KG1 (cell line): ENCODE data around the gene CADM2.
"Not testable (repeated sequence)": the region's sequence is repeated elsewhere in the genome, so short reads cannot be mapped to it uniquely, and the experiment has no call there.

ENCODE experiments used
- DNase-seq: peaks from one replicate; lab custom pipeline; 2025; lab: John Stamatoyannopoulos, UW

The CADM2 gene

DNA sequence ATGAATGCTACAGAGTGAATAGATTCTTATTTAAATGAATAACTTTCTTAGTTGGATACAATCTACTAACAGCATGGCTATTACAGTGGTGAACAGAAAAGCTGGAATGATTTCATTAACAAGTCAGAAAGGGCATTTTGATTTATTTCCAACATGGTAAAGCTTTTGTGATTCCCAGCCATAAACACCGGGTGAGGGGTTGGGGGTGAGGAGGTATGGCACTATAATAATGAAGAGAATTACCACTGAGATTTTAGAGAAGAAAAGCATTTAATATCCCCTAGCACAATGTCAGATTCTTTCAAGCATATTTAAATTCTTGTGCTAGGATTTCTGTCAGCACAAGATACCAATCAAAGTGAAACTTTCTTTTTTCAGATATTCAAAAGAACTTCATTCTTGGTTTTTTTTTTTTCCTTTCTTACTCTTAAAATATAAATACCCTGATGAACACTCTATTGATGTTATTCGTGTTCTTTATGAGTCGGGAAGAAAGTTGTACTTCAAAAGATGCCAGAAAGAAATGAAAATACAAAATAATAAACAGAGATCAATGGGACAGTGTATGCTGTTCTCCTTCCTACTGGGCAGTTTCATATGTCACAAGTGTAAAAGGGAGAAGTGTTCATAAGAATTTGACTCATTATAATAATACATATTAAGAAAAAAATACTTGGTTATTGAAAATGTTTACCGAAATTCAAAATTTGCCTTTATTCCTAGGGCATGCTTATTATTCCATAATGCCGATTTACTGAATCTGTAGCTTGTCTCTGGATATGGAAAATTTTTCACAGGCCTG lies 522.8 kb downstream of the CADM2 start:
- no peak for DNase-seq

DNA sequence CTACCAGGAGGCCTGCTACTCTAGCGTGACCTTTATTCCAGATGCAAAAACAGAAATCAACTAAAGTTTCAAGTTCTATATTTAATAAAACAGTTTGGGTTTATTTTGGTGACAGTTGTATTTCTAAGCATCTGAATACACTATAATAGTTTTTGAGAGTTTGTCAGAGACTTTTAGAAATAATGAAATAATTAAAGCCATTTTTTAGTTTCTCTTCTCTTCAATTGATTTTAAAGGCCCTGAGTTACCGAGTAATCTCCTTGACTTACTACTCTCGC lies 523.4 kb downstream of the CADM2 start:
- DNase-seq: no peak

DNA sequence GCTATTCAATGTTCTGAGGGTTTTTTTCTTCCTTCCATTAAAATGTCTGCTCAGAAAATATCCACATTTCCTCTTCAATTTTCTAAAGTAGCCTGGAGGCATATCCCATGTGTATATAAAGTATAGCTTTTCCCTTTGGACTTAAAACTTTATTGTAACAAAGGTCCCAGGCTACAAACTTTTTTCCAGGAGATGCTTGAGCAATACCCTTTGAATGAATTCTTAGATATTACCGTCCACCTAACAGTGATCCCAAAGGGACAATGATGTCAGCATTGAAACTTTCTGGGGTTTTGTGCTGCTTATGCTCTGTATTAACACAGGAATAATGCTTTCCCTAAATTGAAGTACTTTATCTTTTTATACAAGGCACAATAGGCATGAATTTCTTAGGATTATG lies 525.2 kb downstream of the CADM2 start:
- DNase-seq: no peak

DNA sequence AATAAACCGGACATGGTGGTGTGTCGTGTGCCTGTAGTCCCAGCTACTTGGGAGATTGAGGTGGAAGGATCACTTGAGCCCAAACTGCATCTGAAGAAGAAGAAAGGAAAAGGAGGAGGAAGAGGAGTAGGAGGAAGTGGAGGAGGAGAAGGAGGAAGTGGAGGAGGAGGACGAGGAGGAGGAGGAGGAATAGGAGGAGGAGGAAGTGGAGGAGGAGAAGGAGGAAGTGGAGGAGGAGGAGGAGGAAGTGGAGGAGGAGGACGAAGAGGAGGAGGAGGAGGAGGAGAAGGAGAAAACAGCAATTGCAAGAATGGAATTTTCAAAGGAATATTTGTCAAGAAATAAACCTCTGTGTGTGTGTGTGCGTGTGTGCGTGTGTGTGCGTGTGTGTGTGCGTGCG lies 528.6 kb downstream of the CADM2 start:
- no peak for DNase-seq

DNA sequence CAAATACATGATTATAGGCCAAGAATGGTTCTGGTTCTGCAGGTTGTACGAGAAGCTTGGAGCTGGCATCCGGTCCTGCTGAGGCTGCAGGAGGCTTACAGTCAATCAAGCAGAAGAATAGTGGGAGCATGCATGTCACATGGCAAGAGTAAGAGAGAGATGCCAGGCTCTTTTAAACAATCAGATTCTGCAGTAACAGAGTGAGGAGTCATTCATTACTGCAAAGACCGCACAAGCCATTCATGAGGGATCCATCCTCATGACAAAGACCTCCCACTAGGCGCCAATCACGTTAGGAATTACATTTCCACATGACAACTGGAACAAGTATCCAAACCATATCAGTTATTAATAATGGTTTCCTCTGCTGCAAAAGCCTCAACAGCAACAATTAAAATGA lies 536.8 kb downstream of the CADM2 start:
- DNase-seq: no peak

DNA sequence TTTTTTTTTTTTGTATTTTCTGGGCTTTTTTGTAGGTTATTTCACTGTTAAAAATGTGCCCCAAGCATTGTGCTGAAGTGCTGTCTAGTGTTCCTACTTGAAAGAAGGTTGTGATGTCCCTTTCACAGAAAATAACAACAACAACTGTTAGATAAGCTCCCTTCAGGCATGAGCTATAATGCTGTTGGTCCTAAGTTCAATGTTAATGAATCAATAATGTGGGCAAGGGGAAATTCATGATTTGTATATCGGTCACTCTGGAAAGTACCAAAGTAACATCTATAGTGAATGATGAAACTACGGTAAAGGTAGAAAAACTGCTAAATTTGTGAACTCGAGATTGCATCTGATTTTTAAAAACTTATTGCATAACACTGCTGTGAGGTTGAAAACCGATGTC lies 539.4 kb downstream of the CADM2 start:
- no peak for DNase-seq

DNA sequence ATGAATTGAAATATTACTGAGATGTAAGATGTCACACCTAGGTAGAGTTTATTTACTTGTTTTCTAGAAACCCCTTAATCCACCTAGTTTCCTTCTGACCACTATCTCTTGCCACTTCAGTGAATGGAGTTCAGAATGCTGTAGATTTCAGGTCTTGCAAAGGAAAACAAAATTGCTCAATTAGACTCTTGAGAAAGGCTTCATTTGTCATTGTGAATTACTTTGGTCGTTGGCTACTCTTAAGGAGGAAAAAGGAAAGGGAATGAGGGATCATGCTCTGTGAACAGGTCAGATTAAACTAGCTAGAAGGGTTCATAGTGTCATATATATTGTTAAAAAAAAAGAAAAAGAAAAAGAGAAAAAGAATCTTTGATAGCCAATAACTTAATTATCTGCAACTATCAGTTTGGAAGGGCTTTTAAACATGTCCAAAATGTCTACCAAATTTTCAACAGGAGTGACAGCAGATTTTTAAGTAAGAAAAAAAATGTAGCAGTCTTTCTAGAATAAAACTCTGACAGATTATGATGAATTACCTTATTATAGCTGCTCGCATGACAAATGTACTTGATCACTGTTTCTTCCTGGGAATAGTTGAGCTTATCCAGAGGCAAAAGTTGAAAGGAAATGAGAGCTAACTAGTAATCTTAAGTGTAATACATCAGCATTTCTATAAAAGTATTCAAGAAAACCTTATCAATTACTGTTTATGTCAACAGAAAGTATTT lies 543.5 kb downstream of the CADM2 start:
- DNase-seq: no peak

DNA sequence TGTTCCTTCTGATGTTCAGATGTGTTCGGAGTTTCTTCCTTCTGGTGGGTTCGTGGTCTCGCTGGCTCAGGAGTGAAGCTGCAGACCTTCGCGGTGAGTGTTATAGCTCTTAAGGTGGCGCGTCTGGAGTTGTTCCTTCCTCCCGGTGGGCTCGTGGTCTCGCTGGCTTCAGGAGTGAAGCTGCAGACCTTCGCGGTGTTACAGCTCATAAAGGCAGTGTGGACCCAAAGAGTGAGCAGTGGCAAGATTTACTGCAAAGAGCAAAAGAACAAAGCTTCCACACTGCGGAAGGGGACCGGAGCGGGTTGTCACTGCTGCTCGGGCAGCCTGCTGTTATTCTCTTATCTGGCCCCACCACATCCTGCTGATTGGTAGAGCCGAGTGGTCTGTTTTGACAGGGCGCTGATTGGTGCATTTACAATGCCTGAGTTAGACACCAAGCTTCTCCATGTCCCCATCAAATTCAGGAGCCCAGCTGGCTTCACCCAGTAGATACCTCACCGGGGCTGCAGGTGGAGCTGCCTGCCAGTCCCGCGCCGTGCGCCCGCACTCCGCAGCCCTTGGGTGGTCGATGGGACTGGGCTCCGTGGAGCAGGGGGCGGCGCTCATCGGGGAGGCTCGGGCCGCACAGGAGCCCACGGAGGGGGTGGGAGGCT lies 545.5 kb downstream of the CADM2 start:
- DNase-seq: not testable (repeated sequence)

DNA sequence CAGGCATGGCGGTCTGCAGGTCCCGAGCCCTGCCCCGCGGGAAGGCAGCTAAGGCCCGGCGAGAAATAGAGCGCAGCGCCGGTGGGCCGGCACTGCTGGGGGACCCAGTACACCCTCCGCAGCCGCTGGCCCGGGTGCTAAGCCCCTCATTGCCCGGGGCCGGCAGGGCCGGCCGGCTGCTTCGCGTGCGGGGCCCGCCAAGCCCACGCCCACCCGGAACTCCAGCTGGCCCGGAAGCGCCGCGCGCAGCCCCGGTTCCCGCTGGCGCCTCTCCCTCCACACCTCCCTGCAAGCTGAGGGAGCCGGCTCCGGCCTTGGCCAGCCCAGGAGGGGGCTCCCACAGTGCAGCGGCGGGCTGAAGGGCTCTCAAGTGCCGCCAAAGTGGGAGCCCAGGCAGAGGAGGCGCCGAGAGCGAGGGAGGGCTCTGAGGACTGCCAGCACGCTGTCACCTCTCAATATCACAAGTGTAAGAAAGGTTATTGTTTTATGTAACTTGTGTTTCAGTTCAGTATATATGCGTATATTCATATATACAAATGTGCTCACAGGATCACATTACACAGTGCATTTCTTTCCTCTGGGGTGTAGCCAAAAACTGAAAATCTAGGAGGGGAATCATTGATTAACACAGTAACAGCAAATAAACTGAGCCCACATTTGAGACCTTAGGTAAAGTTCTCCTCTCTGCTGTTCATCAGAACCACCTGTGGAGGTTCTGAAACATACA lies 546.2 kb downstream of the CADM2 start:
- DNase-seq: not testable (repeated sequence)

DNA sequence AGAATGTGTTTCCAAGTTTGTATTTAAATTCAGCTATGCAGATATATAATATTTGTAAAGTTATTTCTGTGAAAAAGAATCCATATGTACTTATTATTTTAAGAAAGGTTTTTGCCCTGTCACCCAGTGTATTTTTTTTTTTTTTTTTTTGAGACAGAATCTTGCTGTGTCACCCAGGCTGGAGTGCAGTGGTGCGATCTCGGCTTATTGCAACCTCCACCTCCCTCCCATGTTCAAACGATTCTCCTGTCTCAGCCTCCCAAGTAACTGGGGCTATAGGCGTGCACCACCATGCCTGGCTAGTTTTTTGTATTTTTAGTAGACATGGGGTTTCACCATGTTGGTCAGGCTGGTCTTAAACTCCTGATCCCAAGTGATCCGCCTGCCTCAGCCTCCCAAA lies 548.3 kb downstream of the CADM2 start:
- DNase-seq: not testable (repeated sequence)

DNA sequence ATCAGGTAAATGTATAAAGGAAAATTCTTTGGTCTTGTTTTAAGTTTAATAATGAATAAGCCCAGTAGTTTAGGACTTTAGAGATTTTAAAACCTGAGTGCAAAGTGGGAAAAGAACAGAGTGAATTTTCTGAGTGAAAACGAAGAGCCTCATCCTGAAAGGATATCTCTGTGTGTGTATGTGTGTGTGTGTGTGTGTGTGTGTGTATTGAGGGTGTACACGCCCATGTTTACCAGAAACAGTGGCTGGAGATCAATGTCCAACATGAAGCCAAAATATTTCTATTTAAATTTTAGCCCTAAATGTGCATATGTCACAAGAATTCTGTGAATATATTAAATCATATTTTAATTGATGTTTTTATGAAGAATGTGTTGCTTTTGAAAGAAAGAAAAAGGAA lies 549.9 kb downstream of the CADM2 start:
- no peak for DNase-seq

DNA sequence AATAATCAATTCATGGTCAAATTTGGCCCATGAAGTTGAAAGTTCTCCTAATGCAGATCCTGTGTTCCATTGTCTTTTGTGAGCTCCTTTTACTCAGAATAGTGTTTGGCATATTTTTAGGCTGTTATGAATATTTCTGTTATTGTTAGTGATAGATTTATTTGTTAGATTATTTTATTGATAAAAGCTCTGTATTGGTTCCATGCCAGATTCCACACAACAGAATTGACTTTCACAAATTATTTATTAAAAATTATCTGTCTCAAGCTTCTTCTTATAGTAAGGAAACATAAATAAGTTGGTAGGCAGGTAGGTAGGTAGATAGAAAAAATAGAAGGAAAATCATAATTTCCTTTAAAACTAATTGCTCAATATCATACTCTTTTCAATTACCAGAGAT lies 557.4 kb downstream of the CADM2 start:
- no peak for DNase-seq

DNA sequence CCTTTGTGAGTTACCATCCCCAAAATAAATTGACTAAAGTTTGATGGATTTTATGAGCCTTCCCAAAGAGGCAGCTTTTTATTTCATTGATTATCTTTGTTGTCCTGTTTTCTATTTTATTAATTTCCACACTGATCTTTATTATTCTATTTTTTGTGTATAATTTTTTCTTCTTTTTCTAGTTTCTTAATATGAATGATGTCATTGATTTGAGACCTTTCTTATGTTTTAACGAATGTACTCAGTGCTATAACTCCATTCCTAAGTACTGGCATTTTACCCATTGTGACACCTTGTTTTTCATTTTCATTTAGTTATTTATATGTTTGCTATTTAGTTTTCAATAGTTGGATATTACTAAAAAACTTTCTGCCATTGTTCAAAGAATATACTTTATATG lies 565.3 kb downstream of the CADM2 start:
- DNase-seq: no peak

DNA sequence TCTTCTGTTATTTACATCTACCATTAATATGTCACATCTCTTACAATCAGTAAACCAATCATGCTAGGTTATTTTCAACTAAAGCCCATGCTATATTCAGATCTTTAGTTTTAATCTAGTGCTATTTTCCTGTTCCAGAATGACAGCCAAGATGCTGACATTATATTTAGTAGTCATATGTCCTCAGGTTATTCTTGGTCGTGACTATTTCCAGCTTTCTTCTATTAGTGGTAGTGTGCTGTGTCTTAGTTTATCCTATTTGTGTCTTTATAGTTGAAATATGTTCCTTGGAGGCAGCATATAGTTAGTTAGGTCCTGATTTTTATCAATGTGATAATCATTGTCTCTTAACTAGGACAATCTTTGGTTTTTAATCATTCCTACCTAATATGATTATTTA lies 566.5 kb downstream of the CADM2 start:
- DNase-seq: no peak

DNA sequence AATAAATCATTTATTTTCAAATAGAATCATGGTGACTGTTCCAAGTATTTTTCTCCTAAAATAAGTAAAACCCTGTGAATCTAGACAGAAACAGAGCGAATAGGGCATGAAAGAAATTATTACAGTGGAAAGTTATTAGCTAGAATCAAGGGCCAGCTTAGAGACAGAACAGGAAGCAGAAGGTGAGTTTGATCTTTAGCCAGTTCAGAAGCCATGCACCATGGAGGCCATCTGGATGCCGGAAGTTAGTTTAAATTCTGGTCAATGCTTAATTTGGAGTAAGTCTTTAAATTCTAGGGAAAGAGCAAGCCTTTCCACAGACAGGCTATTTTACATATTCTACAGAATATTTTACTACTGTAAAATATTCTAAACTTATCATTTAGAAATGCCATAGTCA lies 574.8 kb downstream of the CADM2 start:
- no peak for DNase-seq

DNA sequence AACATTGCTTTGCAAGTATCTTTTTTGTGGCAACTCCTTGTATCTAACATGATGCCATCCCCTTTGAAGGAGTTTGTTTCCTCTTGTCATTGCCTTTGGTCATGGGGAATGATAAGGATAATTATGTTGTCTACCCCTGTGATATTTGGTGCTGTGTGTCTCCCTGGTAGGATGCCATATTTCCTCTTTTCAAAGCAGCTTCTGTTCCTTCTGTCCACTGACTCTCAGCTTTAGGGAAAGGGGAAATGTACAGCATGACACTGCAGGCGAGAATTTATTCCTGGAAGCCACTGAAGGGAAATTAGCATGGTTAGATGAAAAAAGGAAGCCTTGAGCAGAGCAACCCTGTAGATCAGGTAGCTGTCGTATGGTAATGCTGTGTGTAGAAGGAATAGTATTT lies 576.7 kb downstream of the CADM2 start:
- no peak for DNase-seq

DNA sequence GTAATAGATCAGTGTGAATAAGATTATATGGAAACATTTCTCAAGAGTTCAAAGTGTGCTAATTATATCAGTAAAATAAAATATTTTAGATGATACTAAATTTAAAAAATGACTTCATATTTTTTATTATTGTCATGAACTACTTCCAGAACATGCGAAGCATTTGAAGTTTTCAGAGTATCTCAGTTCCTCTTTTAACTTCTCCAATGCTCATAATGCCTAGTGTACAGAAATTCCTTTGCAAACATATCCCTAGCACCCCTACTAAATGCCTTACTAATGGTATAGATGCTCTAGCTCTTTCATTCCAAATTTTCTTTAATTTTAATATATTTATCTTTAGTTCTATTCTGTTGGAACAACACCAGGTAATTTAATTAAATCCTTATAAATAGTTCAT lies 580.4 kb downstream of the CADM2 start:
- DNase-seq: no peak

DNA sequence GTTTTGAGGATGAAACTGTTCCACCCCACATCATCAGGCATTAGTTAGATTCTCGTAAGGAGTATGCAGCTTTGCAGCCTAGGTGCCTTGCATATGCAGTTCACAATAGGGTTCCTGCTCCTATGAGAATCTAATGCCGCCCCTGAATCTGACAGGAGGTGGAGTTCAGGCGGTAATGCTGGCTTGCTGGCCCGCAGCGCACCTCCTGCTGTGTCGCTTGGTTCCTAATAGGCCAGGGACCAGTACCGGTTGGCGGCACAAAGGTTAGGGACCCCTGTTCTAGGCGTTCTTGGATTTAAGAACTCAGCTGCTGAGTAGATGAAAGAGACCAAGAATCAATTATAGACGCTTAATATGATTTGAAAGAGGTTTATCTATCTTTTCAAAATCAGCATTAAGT lies 595.4 kb downstream of the CADM2 start:
- DNase-seq: no peak

DNA sequence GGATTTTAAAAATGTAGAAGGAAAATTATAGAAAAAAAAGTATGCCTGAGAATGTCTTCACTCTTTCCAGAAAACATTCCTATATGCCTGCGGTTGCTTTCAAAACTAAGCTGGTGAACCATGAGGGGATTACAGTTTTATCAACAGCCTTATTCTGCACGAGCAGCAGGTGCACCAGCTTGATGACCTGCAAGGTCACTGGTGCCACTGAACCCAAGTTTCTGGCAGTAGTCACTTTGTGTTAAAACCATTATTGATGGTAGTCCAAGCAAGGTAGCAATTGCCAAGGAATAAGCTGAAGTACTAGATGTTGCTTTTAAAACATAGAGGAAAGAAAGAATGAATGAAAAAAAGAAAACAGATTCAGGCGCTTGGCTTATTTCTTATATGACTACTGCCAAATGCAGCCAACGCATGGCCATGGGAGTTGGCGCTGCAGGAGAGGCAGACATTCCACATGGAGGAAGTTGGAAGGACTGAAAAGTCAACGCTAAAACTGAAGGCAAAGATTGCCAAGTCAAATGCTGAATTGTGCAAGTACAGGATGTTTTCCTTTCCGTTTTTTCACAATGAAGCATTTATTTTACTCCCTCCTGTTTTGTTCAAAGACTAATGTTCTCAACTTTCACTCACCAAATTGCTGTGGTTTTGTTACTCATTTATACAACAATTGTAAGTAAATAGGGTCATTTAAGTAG lies 601.4 kb downstream of the CADM2 start:
- no peak for DNase-seq

DNA sequence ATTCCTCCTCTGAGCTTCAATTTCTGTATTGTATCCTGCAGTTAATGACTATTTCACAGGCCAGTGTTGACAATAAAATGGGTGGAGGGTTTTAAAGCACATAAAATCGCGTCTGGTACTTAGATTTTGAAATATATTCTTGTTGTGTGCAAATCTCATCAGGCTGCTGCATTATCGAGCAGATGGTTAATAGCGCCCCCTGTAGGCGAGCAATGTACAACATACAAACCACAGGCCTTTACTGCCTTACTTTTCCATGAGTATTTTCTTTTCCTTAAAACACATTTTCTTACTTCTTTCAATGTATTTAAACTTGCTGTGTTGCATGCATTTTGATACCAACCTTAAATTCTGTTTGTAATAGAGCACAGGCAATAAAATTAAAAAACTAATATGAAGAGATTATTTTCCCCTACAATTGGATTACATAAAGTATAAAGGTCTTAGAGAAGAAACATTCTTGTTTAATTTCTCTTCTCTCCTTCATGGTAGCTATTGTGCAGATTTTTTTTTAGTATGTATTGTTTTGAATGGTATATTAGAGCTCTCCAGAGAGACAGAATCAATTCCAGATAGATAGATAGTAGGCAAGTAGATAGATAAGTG lies 608.4 kb downstream of the CADM2 start:
- DNase-seq: no peak

DNA sequence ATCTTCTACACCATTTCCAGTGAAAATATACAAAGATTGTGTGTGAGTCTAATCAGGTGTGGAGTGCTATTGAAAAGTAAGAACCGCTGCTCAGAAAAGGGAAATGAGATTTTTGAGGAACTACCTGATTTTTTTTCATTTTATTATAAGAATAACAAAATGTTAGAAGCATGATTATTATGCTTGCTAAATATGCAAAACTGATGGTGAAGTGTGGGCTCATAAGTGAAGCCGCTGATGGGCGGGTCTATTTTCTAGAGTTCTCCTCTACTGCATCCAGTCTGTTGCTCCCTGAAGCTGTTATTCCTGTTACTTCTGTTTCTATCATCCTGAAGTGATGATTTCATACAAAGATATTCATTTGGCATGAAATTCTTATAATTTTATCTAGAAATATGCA lies 612.0 kb downstream of the CADM2 start:
- DNase-seq: no peak

DNA sequence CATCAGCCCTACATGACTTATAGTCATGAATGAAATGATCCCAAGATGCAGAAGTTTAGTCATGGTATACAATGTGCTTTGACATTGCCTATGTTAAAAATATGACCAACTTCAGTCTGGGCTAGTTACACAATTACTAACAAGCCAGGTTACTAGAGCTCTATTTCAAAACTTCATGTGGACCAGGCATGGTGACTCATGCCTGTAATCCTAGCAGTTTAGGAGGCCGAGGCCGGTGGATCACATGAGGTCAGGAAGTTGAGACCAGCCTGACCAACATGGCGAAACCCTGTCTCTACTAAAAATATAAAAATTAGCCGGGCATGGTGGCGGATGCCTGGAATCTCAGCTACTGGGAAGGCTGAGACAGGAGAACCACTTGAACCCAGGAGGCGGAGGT lies 613.0 kb downstream of the CADM2 start:
- DNase-seq: no peak
